Ecto neural progenitor cell (in vitro differentiated cells): Measurements from ENCODE around the gene INO80D.
"Not testable (repeated sequence)": the region's sequence is repeated elsewhere in the genome, so short reads cannot be mapped to it uniquely, and the experiment has no call there.

Experiments used
- DNase-seq: peaks from one replicate; pipeline ENCODE4 v3.0.0-alpha.2; 2018; ENCODE audit warnings: low spot score

Gene INO80D

DNA sequence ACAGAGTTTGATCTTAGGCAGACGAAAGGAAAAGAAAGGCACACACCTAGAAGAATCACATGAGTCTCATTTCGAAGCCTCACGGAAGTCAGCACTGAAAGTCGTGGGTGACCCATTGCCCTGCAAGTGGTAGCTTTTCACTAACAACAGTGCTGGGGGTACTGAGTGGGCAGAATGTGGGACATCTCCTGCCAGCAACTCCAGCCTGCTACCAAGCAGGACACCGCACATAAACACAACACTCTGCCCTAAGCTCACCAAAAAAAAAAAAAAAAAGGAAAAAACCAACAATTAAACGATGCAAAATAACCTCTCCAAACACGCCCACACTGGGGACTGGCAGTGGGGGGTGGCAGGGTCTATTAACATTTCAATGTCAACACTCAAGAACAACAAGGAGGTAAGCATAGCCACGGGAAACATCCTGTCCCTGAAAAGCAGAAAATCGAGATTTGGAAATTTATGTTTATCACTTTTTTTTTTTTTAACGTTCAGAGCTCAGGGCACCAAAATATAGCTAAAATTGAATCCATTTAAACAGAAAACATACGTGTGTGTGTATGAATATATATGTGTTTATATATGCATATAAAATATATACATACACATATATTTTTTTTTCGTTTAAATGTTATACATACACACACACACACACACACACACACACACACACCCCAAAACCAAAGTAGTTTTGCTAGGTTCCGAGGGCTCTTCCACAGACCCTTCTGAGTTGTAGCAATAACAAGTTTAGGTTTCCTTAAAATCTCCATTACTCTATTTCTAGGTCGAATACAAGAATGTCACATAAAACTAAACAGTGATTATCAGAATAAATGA lies 2.2 kb downstream of the INO80D start:
- no peak for DNase-seq

DNA sequence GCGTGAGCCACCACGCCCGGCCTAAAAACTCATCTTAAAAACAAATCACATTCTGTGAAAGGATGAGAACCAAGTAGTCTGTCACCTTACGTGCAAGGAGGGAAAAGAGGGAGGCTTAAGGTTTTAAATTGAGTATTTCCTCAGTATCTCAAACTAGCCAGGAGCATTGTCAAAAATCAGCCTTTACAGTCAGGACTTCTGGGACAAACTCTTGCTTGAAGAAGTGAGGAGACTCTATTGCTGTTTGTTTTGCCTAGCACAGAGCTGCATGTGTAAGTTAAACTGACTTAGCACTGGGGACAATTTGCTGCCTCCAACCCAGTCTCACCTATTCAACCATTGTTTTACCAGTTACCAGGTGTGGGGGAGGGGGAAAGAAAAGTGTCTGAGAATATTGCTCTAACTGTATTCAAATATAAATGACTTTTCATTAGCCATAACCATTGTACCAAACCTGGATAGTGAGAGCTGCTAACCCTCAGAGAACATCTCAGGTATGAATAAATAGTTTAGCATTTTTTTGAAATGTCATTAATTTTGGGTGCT lies 3.6 kb downstream of the INO80D start:
- DNase-seq: no peak

DNA sequence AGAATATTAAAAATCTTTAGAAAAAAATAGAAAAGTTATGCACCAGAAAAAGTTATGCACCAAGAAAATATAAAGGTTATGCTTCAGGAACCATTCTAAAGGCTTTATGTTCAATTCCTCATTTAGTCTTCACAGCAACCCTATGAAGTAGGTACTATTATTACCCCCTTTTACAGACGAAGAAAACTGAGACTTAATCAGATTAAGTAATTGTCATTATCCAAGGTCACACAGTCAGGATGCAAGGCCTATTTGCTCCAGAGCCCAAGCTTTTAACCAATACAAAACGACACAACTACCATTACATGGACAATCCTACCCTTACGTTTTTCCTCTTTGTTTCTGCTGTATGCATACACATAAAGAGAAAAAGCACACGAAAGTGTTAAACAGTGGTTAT lies 5.0 kb downstream of the INO80D start:
- no peak for DNase-seq

DNA sequence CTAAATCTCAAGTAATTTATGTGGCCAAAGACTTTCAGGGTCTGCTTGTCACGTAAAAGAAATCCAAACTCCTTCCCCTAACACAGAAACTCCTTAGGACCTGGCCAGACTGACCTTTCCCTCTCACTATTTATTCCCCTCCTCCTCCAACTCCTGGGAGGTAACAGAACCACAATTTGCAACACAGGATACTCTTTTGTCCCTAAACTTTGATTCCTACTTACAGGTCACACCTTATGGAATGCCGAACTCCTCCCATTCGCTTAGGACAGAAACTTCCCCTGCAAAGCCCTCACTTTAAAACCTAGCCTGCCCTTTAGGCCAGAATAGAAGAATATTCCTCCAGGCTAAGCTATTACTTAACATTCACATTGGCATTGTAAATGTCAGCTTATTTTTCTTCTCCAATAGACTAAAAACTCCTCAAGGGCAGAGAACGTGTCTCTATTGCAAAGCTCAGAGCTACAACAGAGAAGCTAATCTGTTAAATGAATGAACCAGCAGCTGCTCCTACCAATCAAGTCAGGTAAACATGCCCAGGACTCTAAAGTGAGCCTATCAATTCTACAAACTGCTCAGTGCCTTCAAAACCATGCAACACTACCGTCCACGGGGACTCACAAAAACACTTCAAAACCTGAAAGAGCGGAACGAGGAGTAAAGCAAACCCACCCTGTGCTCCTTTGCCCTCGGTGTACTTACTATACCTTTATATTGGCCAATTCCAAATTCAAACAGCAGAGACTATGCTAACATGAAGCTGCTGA lies 6.1 kb downstream of the INO80D start:
- DNase-seq: no peak

DNA sequence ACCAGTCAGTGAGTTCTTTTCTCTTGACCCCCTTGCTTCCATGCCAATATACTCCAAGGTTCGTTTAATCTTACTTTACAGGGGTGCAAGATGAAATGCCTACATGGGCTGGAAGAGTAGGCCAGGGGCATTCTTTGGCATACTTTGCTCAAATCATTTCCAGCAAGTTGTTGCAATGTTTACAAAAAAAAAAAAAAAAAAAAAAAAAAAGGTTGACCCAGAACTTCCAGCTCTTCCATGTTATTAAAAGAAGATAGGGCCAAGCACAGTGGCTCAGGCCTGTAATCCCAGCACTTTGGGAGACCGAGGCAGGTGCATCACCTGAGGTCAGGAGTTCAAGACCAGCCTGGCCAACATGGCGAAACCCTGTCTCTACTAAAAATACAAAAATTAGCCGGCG lies 8.1 kb downstream of the INO80D start:
- not testable (repeated sequence) for DNase-seq

DNA sequence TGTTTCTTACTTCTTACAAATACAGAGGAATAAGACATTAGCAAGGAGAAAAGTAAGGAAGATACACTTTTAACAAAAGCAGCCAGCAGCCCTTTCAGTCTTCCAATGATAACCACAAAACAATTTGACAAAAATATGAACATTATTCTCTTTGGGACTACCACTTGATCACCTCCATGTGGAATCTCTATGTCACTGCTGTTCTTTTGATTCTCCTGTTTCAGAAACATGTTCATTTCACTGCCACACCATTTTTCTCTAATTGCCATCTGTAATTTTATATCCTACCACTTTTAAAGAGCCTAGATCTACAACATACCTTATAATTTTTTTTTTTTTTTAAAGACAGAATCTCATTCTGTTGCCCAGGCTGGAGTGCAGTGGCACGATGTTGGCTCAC lies 10.9 kb downstream of the INO80D start:
- no peak for DNase-seq

DNA sequence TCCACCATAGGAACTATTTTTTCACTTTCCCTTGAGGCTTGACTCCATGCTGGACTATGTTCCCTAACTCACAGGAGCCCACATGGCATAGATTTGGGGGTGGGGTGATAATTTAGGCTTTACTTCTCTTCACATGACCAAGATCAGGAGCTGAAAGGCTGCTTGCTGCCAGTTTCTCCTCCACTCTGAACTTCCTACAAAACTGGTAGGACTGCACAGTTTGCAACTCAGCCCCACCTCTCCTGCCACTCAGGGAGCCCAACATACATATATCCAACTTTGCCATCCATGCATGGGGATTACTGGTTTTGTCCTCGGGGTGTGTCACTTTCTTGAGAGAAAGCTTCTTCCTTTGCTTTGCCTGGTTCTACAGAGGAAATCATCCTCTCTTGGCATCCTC lies 14.2 kb downstream of the INO80D start:
- DNase-seq: no peak

DNA sequence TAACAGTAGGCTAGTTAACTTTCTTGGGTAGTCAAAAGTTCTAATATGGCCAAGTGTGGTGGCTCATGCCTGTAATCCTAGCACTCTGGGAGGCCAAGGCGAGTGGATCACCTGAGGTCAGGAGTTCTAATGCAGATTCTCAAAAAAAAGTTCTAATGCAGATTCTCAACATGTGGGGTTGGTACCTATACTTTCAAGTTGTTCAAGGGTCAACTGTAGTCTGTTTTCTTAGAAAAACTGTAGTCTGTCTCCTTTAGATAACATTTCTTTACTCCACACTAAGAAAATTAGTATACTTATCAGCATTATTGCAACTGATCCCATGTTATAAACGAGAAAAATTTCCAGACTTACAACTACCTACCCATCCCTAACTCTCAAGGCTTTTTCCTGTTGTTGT lies 16.6 kb downstream of the INO80D start:
- no peak for DNase-seq

DNA sequence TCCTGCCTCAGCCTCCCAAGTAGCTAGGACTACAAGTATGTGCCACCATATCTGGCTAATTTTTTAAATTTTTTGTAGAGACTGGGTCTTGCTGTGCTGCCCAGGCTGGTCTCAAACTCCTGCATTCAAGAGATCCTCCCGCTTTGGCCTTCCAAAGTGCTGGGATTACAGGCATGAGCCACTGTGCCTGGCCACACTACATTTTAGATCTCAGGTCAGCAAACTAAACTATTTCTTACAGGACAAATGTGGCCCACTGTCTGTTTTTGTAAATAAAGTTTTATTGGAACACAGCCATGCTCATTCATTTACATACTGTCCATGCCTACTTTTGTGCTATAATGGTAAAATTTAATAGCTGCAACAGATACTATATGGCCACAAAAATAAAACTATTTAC lies 17.8 kb downstream of the INO80D start:
- no peak for DNase-seq

DNA sequence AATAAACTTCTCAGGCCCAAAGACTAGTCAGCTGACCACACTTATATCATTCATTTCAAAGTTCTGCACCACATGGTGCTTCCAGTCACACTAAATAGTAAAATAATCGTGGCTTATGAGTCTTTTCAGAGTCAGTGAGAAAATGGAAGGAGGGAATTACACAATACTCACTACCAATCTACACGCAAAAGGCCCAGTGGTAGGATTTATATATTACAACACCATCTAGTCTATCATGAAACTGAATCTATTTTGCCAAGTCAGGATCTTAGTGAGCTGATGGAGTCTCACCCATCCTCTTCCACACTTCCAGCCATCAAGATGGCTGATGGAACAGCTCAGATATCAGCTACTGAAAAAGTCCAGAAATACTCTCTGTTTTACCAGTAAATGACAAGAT lies 21.9 kb downstream of the INO80D start:
- DNase-seq: no peak

DNA sequence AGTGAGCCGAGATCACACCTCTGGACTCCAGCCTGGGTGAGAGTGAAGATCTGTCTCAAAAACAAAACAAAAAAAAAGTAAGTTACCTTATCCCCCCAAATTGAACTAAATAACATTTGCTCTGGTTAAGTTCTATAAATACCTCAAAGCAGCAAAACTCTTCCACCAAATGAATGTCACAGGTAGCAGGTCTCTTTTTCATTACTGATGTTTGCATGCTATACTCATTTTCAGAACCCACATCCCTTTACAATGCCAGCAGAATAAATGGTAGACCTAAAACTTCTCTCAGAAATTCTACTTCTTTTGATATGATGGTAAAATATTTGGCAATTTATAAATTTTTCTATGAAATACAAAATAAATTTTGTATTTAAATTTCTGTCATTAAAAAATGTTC lies 22.3 kb downstream of the INO80D start:
- DNase-seq: no peak

DNA sequence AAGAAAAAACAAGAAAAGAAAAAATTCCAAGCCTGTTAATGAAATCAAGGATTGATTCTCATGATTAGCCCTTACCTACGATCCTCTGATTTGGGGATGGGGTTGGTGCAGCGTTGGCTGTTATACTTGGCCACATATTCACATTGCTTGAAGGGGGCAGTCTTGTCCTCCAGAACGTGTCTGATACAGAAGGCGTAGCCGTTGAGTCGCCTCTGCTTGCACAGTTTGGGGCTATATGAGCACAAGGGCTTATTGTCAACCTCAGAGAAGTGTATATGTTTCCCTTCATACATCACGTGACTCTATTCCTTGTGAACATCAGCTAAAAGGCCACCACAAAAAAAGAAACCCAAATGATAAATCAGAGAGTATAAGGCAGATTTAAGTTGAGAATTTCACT lies 23.2 kb downstream of the INO80D start:
- no peak for DNase-seq

DNA sequence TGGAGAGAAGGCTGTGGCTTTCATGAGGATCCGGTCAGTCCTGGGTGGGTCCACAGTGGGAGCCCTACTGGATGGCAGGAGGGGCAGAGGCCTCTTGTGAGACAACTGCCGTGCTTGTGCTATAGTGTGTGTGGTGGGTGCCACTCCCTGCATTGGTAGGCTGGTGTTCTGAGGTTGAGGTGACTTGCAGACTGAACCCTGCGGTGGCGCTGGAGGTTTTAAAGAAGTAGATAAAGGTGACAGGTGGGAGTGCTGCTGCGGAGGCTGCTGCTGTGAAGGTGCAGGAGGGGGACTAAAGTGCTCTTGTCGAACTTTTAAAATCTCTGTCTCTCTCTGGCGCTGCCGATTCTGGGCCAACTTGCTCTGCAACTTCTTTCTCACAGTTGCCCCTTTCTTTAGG lies 29.7 kb downstream of the INO80D start:
- no peak for DNase-seq

DNA sequence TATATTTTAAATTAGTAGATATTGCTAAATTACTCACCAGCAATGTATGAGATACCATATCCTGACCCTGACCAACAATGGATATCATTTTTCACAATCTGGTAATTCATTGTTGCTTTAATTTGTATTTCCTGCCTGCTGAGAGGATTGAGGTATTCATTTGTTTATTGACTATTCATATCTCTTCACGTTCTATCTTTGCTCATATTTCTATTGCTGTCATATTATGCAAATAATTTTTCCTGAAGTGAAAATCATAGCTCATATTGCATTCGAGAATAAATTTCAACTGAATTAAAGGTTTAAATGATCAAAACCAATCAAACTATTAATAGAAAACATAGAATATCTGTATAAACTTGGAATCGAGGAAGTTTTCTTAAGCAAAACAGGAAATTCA lies 31.0 kb downstream of the INO80D start:
- DNase-seq: no peak

DNA sequence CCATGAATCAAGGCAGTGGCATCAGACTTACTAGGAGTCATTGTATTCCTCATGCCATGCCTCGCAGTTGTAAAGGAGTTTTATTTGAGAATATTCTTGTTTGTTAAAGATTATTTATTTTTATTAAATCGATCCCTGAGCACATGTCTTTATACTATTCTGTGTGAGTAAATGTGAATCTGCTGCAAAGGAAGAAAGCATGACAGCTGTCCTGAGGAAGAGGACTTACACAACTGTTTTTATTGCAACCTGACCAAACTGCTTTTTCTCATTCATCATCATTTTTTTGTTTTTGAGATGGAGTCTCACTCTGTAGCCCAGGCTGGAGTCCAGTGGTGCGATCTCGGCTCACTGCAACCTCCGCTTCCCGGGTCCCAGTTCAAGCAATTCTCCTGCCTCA lies 34.1 kb downstream of the INO80D start:
- no peak for DNase-seq

DNA sequence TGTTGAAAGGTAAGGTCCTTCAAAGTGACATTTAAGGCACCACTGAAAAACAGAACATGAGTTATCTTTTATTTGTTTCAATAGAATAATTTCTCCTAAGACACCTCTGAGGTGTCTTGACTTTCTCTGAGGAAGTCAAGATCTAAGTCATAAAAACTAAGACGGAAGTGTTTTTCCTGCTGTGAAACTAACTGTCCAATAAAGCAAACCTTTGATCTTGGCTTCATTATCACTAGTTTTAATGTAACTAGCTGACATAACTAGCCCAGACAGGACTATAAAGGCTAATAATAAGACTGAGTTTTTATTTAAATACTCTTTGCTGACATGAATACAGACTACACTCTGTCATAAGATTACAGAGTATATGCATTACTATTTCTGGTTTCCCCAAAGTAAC lies 36.6 kb downstream of the INO80D start:
- DNase-seq: no peak

DNA sequence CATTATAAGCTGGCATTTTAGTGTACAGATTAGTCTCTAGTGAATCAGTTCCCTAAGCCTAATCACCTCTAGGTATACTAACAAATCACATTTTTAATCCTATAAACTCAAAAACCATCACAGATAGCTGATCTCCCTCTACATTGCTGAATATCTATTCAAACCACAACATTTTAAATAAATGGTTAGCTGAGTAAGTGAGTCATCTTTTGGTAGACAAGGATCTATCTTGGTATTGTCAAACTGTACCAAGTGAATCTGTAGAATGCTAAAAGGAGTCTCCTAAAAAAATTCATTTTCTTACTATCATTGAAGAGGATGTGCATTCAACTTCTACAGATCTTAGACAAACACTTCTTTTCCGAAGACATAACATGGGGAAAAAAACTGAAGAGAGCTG lies 40.7 kb downstream of the INO80D start:
- DNase-seq: no peak

DNA sequence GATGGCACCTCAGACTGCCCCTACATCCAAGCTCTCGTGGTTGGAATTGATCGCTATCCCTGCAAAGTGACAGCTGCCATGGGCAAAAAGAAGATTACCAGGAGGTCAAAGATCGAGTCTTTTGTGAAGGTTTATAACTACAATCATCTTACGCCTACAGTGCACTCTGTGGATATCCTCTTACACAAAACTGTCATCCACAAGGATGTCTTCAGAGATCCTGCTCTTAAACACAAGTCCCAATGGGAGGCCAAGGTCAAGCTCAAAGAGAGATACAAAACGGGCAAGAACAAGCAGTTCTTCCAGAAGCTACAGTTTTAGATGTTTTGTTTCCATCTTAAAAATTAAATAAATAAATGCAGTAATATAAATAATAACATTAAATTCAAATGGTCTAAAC lies 45.4 kb downstream of the INO80D start:
- DNase-seq: no peak

DNA sequence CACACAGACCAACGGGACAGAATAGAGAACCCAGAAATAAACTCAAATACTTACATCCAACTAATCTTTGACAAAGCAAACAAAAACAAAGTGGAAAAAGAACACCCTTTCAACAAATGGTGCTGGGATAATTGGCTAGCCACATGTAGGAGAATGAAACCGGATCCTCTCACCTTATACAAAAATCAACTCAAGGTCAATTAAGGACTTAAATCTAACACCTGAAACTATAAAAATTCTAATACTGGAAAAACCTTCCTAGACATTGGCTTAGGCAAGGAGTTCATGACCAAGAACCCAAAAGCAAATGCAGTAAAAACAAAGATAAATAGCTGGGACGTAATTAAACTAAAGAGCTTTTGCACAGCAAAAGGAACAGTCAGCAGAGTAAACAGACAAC lies 50.6 kb downstream of the INO80D start:
- DNase-seq: not testable (repeated sequence)

DNA sequence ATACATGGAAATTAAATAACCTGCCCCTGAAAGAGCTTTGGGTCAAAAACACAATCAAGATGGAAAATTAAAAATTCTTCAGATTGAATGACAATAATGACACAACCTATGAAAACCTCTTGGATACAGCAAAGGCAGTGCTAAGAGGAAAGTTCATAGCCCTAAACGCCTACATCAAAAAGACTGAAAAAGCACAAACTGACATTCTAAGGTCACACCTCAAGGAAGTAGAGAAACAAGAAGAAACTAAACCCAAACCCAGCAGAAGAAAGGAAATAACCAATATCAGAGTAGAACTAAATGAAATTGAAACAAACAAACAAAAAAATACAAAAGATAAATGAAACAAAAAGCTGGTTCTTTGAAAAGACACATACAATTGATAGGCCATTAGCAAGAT lies 52.5 kb downstream of the INO80D start:
- not testable (repeated sequence) for DNase-seq

DNA sequence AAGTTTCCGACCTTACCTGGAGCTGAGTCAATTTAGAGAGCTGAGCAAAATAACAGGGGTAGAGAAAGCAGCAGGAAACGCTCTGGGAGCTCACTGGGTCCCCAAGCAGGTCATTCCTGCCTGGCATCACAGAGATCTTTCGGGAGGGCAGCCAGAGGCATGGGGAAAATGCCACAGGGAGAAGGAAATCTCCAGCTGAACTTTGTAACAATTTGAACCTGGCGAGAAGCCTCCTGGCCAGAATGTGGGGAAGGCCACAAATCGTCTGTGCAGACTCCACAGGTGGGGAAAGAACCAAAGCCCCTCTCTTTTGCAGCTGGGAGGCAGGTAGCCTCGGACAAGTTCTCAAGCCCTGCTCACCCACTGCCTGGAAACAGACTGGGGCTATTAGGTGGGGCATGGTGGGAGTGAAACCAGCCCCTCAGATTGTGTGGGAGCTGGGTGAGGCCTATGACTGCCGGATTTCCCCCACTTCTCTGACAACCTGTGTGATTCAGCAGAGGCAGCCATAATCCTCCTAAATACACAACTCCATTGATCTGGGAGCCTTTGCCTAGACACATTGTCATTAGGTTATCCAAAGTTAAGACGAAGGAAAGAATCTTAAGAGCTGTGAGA lies 53.9 kb downstream of the INO80D start:
- no peak for DNase-seq

DNA sequence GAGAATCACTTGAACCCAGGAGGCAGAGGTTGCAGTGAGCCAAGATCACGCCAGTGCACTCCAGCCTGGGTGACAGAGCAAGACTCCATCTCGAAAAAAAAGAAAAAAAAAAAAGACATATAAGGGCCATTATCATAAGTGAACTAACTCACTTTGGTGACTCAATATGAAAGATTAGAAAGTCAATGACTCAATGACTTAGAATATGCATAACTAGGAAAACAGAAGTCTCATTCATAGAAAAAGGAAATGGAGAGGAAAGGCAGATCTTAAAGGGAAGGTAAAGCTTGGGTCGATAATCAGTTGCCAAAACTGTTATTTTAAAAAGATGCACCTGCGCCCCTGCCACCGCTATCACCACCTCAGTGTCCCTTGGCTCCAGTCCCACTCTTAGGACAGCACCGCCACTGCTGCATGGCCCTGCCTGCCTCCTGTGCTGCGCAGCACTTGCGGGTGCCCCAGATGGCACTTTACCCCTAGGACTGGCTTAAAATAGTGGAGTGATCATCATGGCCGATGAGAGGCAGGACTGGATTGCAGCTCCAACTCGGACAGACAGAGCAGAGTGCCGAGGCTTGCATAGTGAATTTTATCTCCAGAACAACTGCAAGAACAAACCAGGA lies 54.7 kb downstream of the INO80D start:
- DNase-seq: no peak
